Measurements from ENCODE around the gene CD6.

CD6 gene

GRCh38 chr11:60985991-60986915, 14.8 kb downstream of the CD6 start:
- TF ChIP-seq TAF1 (IDR thresholded peaks at IDR 0.05; ENCODE audit: borderline replicate concordance, insufficient read depth, low read length) = no peak
- TF ChIP-seq POLR2AphosphoS5 (IDR thresholded peaks at IDR 0.05; ENCODE audit: low read depth, low read length) = no peak
- TF ChIP-seq SIN3A (IDR thresholded peaks at IDR 0.05; ENCODE audit: borderline replicate concordance, insufficient read depth, low read length) = no peak
- no peak for TF ChIP-seq REST (IDR thresholded peaks at IDR 0.05; ENCODE audit: insufficient read depth in 1 of 2, low read depth in 2 of 2, low read length in 2 of 2)
- TF ChIP-seq FOXP2 (optimal IDR thresholded peaks at IDR 0.05; ENCODE audit: borderline replicate concordance, extremely low read depth, extremely low read length, insufficient read depth) = no peak

GRCh38 chr11:60987577-60988277, 16.2 kb downstream of the CD6 start:
- TF ChIP-seq REST (IDR thresholded peaks at IDR 0.05; ENCODE audit: insufficient read depth in 1 of 2, low read depth in 2 of 2, low read length in 2 of 2) (no peak), FOXP2 (optimal IDR thresholded peaks at IDR 0.05; ENCODE audit: borderline replicate concordance, extremely low read depth, extremely low read length, insufficient read depth) (no peak), SIN3A (IDR thresholded peaks at IDR 0.05; ENCODE audit: borderline replicate concordance, insufficient read depth, low read length) (no peak), TAF1 (IDR thresholded peaks at IDR 0.05; ENCODE audit: borderline replicate concordance, insufficient read depth, low read length) (no peak), POLR2AphosphoS5 (IDR thresholded peaks at IDR 0.05; ENCODE audit: low read depth, low read length) (no peak)

DNA sequence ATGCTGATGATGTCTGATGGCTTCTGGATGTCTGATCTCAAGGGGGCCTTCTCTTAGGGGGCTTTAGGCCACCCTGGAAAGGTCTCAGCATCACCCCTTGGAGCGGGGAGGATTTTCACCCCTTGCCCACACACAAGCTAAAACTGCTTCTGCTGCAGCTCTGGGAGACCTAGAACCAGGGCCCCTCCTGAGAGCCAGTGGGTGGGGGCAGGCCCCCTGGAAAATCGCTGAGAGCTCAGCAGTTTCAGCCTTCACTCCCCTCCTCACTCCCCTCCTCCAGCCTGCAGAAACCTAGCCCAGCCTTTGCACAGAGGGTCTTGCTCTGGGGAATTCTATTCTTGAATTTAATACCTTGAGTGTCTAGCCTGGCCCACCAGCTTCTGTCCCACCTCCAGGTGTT, 17.2 kb downstream of the CD6 start:
- TF ChIP-seq POLR2AphosphoS5 (IDR thresholded peaks at IDR 0.05; ENCODE audit: low read depth, low read length) (no peak), TAF1 (IDR thresholded peaks at IDR 0.05; ENCODE audit: borderline replicate concordance, insufficient read depth, low read length) (no peak), REST (IDR thresholded peaks at IDR 0.05; ENCODE audit: insufficient read depth in 1 of 2, low read depth in 2 of 2, low read length in 2 of 2) (no peak), SIN3A (IDR thresholded peaks at IDR 0.05; ENCODE audit: borderline replicate concordance, insufficient read depth, low read length) (no peak), FOXP2 (optimal IDR thresholded peaks at IDR 0.05; ENCODE audit: borderline replicate concordance, extremely low read depth, extremely low read length, insufficient read depth) (no peak)

GRCh38 chr11:60989093-60989650, 17.7 kb downstream of the CD6 start:
- TF ChIP-seq TAF1 (IDR thresholded peaks at IDR 0.05; ENCODE audit: borderline replicate concordance, insufficient read depth, low read length) (no peak), POLR2AphosphoS5 (IDR thresholded peaks at IDR 0.05; ENCODE audit: low read depth, low read length) (no peak), FOXP2 (optimal IDR thresholded peaks at IDR 0.05; ENCODE audit: borderline replicate concordance, extremely low read depth, extremely low read length, insufficient read depth) (no peak), SIN3A (IDR thresholded peaks at IDR 0.05; ENCODE audit: borderline replicate concordance, insufficient read depth, low read length) (no peak), REST (IDR thresholded peaks at IDR 0.05; ENCODE audit: insufficient read depth in 1 of 2, low read depth in 2 of 2, low read length in 2 of 2) (no peak)

Data from PFSK-1 (cell line).